Measurements from ENCODE around the gene ELK1.
"Not testable (repeated sequence)": the region's sequence is repeated elsewhere in the genome, so short reads cannot be mapped to it uniquely, and the experiment has no call there.

The ELK1 gene

GRCh38 chrX:47611489-47611888 lies 38.9 kb downstream of the ELK1 start:
- no peak for DNase-seq (ENCODE audit: low spot score)

- no peak for DNase-seq (ENCODE audit: low spot score)
These were observed 39.9 kb downstream of the ELK1 start for GRCh38 chrX:47610511-47610910.

- DNase-seq (ENCODE audit: low spot score): no peak
These were observed 42.1 kb downstream of the ELK1 start for GRCh38 chrX:47608130-47608810.

GRCh38 chrX:47607091-47607490 lies 43.3 kb downstream of the ELK1 start:
- DNase-seq (ENCODE audit: low spot score): no peak

GRCh38 chrX:47605024-47605423 lies 45.3 kb downstream of the ELK1 start:
- DNase-seq (ENCODE audit: low spot score): no peak

- not testable (repeated sequence) for DNase-seq (ENCODE audit: low spot score)
These were observed 47.2 kb downstream of the ELK1 start for GRCh38 chrX:47603125-47603524.

- no peak for DNase-seq (ENCODE audit: low spot score)
These were observed 53.1 kb downstream of the ELK1 start for GRCh38 chrX:47597222-47597621.

GRCh38 chrX:47596256-47596655 lies 54.1 kb downstream of the ELK1 start:
- no peak for DNase-seq (ENCODE audit: low spot score)

- DNase-seq (ENCODE audit: low spot score): no peak
These were observed 54.6 kb downstream of the ELK1 start for GRCh38 chrX:47595716-47596251.

- no peak for DNase-seq (ENCODE audit: low spot score)
These were observed 56.8 kb downstream of the ELK1 start for GRCh38 chrX:47593522-47593921.

GRCh38 chrX:47590984-47591383 lies 59.4 kb downstream of the ELK1 start:
- no peak for DNase-seq (ENCODE audit: low spot score)

- DNase-seq (ENCODE audit: low spot score): no peak
These were observed 62.2 kb downstream of the ELK1 start for GRCh38 chrX:47587906-47588735.

GRCh38 chrX:47587091-47587891 lies 63.1 kb downstream of the ELK1 start:
- DNase-seq (ENCODE audit: low spot score): no peak

GRCh38 chrX:47586043-47586787 lies 64.1 kb downstream of the ELK1 start:
- no peak for DNase-seq (ENCODE audit: low spot score)

All from activated CD4-positive, alpha-beta T cell treated with anti-CD3 and anti-CD28 coated beads, Interleukin-2, Interleukin-4, amounts not matched to agents 100 ng/mL and 50 ng/mL, durations not matched to agents 16 hours and 8 hours (primary cell).